ENCODE data around the gene GTPBP4. TPM values are rescaled to one million over a fixed set of nuclear protein-coding genes. Genes with fewer than 3 reads are reported as not detected.

The GTPBP4 gene
- total RNA-seq, 1 experiment from 2014 or later: 163 TPM

GRCh38 chr10:947881-948280 lies 40.4 kb upstream of the GTPBP4 start:
- H3K4me3 ChIP-seq (ENCODE audit: low read depth, low read length, poor library complexity, severe bottlenecking): no peak overlapping the region
- H3K4me1 ChIP-seq (ENCODE audit: insufficient read depth, low read length, poor library complexity, severe bottlenecking): no peaks in the 10 kb centered on the region
- ChIA-PET POLR2A (ENCODE audit: low non-redundant PET) (no interaction called here), CTCF (no interaction called here)
- no peak for DNase-seq (ENCODE audit: low spot score)
- no peak for TF ChIP-seq EZH2 (IDR thresholded peaks at IDR 0.05; ENCODE audit: borderline replicate concordance, low read depth, low read length, poor library complexity, severe bottlenecking)
- no peak for TF ChIP-seq CTCF (conservative IDR thresholded peaks at IDR 0.05; ENCODE audit: low read depth, low read length)
- no peaks in the 10 kb centered on the region for H3K27me3 ChIP-seq (replicated peaks; ENCODE audit: insufficient read depth, low read depth, low read length, poor library complexity)
- BruUV-seq (replicated peaks): no TSS peak
- H3K27ac ChIP-seq (ENCODE audit: low read depth, low read length, poor library complexity, severe bottlenecking): no peak overlapping the region
- no peaks in the 10 kb centered on the region for H3K9me3 ChIP-seq (ENCODE audit: low read depth, low read length, poor library complexity, severe bottlenecking)
- H3K36me3 ChIP-seq (ENCODE audit: insufficient read depth, low read length, poor library complexity, severe bottlenecking): no peaks in the 10 kb centered on the region
- intact Hi-C loops (cut with micrococcal nuclease; ENCODE audit: unreplicated experiment): no loop called here

GRCh38 chr10:948347-948746 lies 39.9 kb upstream of the GTPBP4 start:
- Histone ChIP-seq H3K4me1 (ENCODE audit: insufficient read depth, low read length, poor library complexity, severe bottlenecking) (no peaks in the 10 kb centered on the region), H3K36me3 (ENCODE audit: insufficient read depth, low read length, poor library complexity, severe bottlenecking) (no peaks in the 10 kb centered on the region), H3K27ac (ENCODE audit: low read depth, low read length, poor library complexity, severe bottlenecking) (no peak overlapping the region), H3K9me3 (ENCODE audit: low read depth, low read length, poor library complexity, severe bottlenecking) (no peaks in the 10 kb centered on the region), H3K27me3 (replicated peaks; ENCODE audit: insufficient read depth, low read depth, low read length, poor library complexity) (no peaks in the 10 kb centered on the region), H3K4me3 (ENCODE audit: low read depth, low read length, poor library complexity, severe bottlenecking) (no peak overlapping the region)
- intact Hi-C loops (cut with micrococcal nuclease; ENCODE audit: unreplicated experiment): no loop called here
- TF ChIP-seq CTCF (conservative IDR thresholded peaks at IDR 0.05; ENCODE audit: low read depth, low read length): no peak
- TF ChIP-seq EZH2 (IDR thresholded peaks at IDR 0.05; ENCODE audit: borderline replicate concordance, low read depth, low read length, poor library complexity, severe bottlenecking): no peak
- BruUV-seq (replicated peaks): no TSS peak
- DNase-seq (ENCODE audit: low spot score): no peak
- POLR2A ChIA-PET (ENCODE audit: low non-redundant PET): no interaction called here
- CTCF ChIA-PET: no interaction called here

- Histone ChIP-seq H3K27ac (ENCODE audit: low read depth, low read length, poor library complexity, severe bottlenecking) (no peak overlapping the region), H3K36me3 (ENCODE audit: insufficient read depth, low read length, poor library complexity, severe bottlenecking) (no peaks in the 10 kb centered on the region), H3K4me3 (ENCODE audit: low read depth, low read length, poor library complexity, severe bottlenecking) (no peak overlapping the region), H3K4me1 (ENCODE audit: insufficient read depth, low read length, poor library complexity, severe bottlenecking) (no peaks in the 10 kb centered on the region), H3K9me3 (ENCODE audit: low read depth, low read length, poor library complexity, severe bottlenecking) (no peaks in the 10 kb centered on the region), H3K27me3 (replicated peaks; ENCODE audit: insufficient read depth, low read depth, low read length, poor library complexity) (no peaks in the 10 kb centered on the region)
- BruUV-seq (replicated peaks): no TSS peak
- intact Hi-C loops (cut with micrococcal nuclease; ENCODE audit: unreplicated experiment): no loop called here
- TF ChIP-seq CTCF (conservative IDR thresholded peaks at IDR 0.05; ENCODE audit: low read depth, low read length) (no peak), EZH2 (IDR thresholded peaks at IDR 0.05; ENCODE audit: borderline replicate concordance, low read depth, low read length, poor library complexity, severe bottlenecking) (no peak)
- ChIA-PET POLR2A (ENCODE audit: low non-redundant PET) (no interaction called here), CTCF (no interaction called here)
- no peak for DNase-seq (ENCODE audit: low spot score)
These were observed 38.8 kb upstream of the GTPBP4 start for GRCh38 chr10:949446-949845.
